Right lobe of liver (tissue), 6 donors: ENCODE results near the gene LRRC51. TPM values are rescaled to one million over a fixed set of nuclear protein-coding genes. Genes with fewer than 3 reads are reported as not detected.

Source experiments
- ATAC-seq, 4 donors: fragments of 200-7000 bp; cut with Tn5 transposase; one replicate each; pipeline ENCODE4 v1.9.1; 2020; ENCODE audit warnings: mild to moderate bottlenecking in 4 of 4, moderate library complexity in 4 of 4
- DNase-seq, 3 donors: peaks; one replicate each; pipeline ENCODE4 v3.0.0-alpha.2; 2020
- H3K27ac ChIP-seq, 3 donors: fragments of 200-600 bp; one replicate each; pipeline ENCODE4 v1.8.0; 2022
- H3K27me3 ChIP-seq, 2 donors: fragments of 200-600 bp; one replicate each; pipeline ENCODE4 v1.8.0; 2022
- H3K36me3 ChIP-seq, 4 donors: fragments of 200-600 bp; sonication (generic) in 1 of 4; one replicate each; pipeline versions ENCODE4 v1.5.1 to v1.8.0; 2017 to 2022; ENCODE audit warnings: control low read depth in 1 of 4
- H3K4me1 ChIP-seq, 4 donors: fragments of 200-600 bp; sonication (generic) in 1 of 4; one replicate each; pipeline versions ENCODE4 v1.5.1 to v1.8.0; 2017 to 2022; ENCODE audit warnings: control low read depth in 1 of 4
- H3K4me3 ChIP-seq, 3 donors: fragments of 200-600 bp; one replicate each; pipeline ENCODE4 v1.8.0; 2022
- H3K9me3 ChIP-seq, 4 donors: fragments of 200-600 bp; sonication (generic) in 1 of 4; one replicate each; pipeline versions ENCODE4 v1.5.1 to v1.8.0; 2017 to 2022; ENCODE audit warnings: control low read depth in 1 of 4
- CTCF ChIP-seq, 4 donors: fragments of 200-600 bp in 3 of 4; fragments of 450-650 bp in 1 of 4; IDR thresholded peaks; one replicate each; pipeline versions ENCODE4 v1.5.1 to v1.8.0; 2016 to 2022; ENCODE audit warnings: antibody characterized with exemption in 4 of 4, mild to moderate bottlenecking in 2 of 4
- POLR2A ChIP-seq: fragments of 450-650 bp; IDR thresholded peaks from one replicate; pipeline ENCODE4 v1.6.1; 2017; ENCODE audit warnings: antibody characterized with exemption, mild to moderate bottlenecking
- WGBS: methylation state at CpG from one replicate; pipeline ENCODE4 v1.1.6; 2018; ENCODE audit warnings: low coverage, low lambda C conversion rate; ENCODE audit not compliant: insufficient coverage; ENCODE audit errors: missing lambda C conversion rate; 5-methylcytosine and 5-hydroxymethylcytosine counted together
- intact Hi-C, 2 donors: fragments of 100-400 bp; cut with DNase I; formaldehyde crosslinking; loops; one replicate each; pipeline versions ENCODE4 v1.11.2 to v1.14.1; 2022
- total RNA-seq, 6 experiments: library from RNA; depleted of rRNA in 2 of 6; stranded (reverse); fragments of >200 nt in 2 of 6; fragmentation: NEBNext Ultra II Directional in 3 of 6; extraction: Animal tissue kit (Norgen Biotek cat#: 25700) in 3 of 6; gene quantifications; one replicate each; pipeline versions ENCODE4 v1.1.0 to v1.2.4, GENCODE V29; 2016 to 2023
- donor health status: DM: no; HTN: yes; CAD: no.
- donor health status: DM: no; HTN: no; CAD: no.
- donor health status: DM: no; HTN: no; CAD: no.
- donor health status: DM: no; HTN: yes; CAD: no.
- donor health status: DM: no; HTN: yes; CAD: no.

The LRRC51 gene
- total RNA-seq, 6 experiments from 2014 or later = 3.3 to 9.0 (median 6.1) TPM

DNA sequence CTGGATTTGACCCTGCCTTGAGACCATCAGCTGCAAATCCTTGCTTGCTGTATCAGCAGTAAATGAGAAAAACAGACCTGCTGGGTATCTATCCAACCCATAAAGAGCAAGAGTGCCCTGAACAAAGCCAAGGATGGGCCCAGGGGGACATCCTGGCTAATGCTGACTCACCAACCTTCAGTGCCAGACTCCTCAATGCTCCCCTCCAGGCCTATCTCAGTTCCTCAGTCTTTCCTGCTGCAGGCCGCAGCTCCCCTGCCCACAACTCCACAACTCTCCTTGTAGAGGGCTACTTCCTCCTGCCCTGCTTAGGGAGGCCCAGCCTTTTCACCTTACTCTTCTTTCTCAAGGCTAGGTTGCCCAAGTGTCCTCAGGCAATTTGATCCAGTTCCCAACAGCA, 19.8 kb downstream of the LRRC51 start:
- intact Hi-C loops = no loop called here
- Histone ChIP-seq H3K4me3 (no peak overlapping the region), H3K27ac (no peak overlapping the region), H3K27me3 (no peaks in the 10 kb centered on the region), H3K36me3 (peaks cover 0 to 28% (median 13%) of the 10 kb centered on the region in 4 donors), H3K9me3 (no peaks in the 10 kb centered on the region), H3K4me1 (peaks cover 0 to 22% (median 14%) of the 10 kb centered on the region in 4 donors)
- ATAC-seq (no peak), DNase-seq (no peak)
- WGBS = 63% methylated on average over 1 of the region's 1 CpG
- TF ChIP-seq POLR2A (no peak), CTCF (IDR thresholded peaks at IDR 0.05) (no peak)

DNA sequence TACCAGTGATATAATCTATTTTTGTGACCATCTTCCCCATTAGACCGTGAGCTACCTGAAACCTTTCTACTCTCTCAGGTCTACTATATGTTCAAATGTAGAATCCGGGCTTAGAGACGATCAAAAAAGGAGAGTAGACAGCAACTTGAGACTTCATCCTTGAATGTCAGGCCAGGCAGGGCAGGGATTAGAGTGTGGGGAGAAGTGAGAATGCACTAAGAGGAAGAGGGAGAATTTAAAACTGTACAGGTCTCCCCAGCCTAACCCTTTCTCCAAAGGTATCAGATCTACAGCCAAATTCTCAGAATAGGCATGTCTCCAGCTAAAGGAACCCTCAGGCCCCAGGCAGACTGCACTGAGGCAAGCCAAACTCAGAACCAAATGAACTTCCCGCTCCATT, 21.5 kb downstream of the LRRC51 start:
- intact Hi-C loops = no loop called here
- WGBS = 23% methylated on average over 4 of the region's 4 CpGs

GRCh38 chr11:72102631-72102945, 21.9 kb downstream of the LRRC51 start:
- H3K4me3 ChIP-seq = peak overlapping the region; percentile 83 to 99 (median 99)
- TF ChIP-seq POLR2A = no peak
- peaks cover 0 to 22% (median 14%) of the 10 kb centered on the region in 4 donors for H3K4me1 ChIP-seq
- no peaks in the 10 kb centered on the region for H3K27me3 ChIP-seq
- no peaks in the 10 kb centered on the region for H3K9me3 ChIP-seq
- DNase-seq = no peak
- ATAC-seq = no peak
- H3K36me3 ChIP-seq = peaks cover 0 to 19% (median 8%) of the 10 kb centered on the region in 4 donors
- intact Hi-C loops = no loop called here
- peak overlapping the region; percentile 89 to 97 (median 96) for H3K27ac ChIP-seq
- WGBS = 0% methylated on average over 8 of the region's 9 CpGs

More for the DNA sequence above, 21.5 kb downstream of the LRRC51 start:
- Histone ChIP-seq H3K27me3 (no peaks in the 10 kb centered on the region), H3K9me3 (no peaks in the 10 kb centered on the region), H3K27ac (peak overlapping the region; percentile 89 to 97 (median 96)), H3K4me3 (peak overlapping the region; percentile 83 to 99 (median 99)), H3K36me3 (peaks cover 0 to 23% (median 10%) of the 10 kb centered on the region in 4 donors), H3K4me1 (peaks cover 0 to 22% (median 14%) of the 10 kb centered on the region in 4 donors)
- TF ChIP-seq POLR2A = no peak
- no peak for TF ChIP-seq CTCF (IDR thresholded peaks at IDR 0.05)
- DNase-seq = no peak
- no peak for ATAC-seq

- peak; percentile 99 for DNase-seq
- H3K4me3 ChIP-seq = peak within 1 kb of the TSS; percentile 83 to 99 (median 99)
- H3K27me3 ChIP-seq = no peaks in the 10 kb centered on the region
- peak within 1 kb of the TSS; percentile 89 to 97 (median 96) for H3K27ac ChIP-seq
- intact Hi-C loops = no loop called here
- peaks cover 0 to 22% (median 14%) of the 10 kb centered on the region in 4 donors for H3K4me1 ChIP-seq
- 11% methylated on average over 20 of the region's 64 CpGs for WGBS
- H3K9me3 ChIP-seq = no peaks in the 10 kb centered on the region
- peaks cover 0 to 15% (median 5%) of the 10 kb centered on the region in 4 donors for H3K36me3 ChIP-seq
- ATAC-seq = peak; percentile 96 to 98 (median 97)
- TF ChIP-seq POLR2A (peak; percentile 81), CTCF (IDR thresholded peaks at IDR 0.05) (peak; percentile 5 to 46 (median 26))
Observed at GRCh38 chr11:72102946-72103753, 22.5 kb downstream of the LRRC51 start, which contains the start of gene LAMTOR1. Gene LAMTOR1, minus strand, starts transcription at chr11:72103297. Its CDS starts 73 bp downstream, at chr11:72103224.

GRCh38 chr11:72103754-72104167, 23.1 kb downstream of the LRRC51 start:
- ATAC-seq = no peak
- WGBS = 89% methylated on average over 9 of the region's 11 CpGs

More at GRCh38 chr11:72103754-72104167, 23.1 kb downstream of the LRRC51 start:
- peak overlapping the region; percentile 83 to 99 (median 99) for H3K4me3 ChIP-seq
- H3K4me1 ChIP-seq = peaks cover 0 to 22% (median 14%) of the 10 kb centered on the region in 4 donors
- no peaks in the 10 kb centered on the region for H3K27me3 ChIP-seq
- H3K27ac ChIP-seq = peak overlapping the region; percentile 63 to 97 (median 89)
- H3K36me3 ChIP-seq = peaks cover 0 to 8% (median 2%) of the 10 kb centered on the region in 4 donors
- no peak for TF ChIP-seq POLR2A
- no peak for TF ChIP-seq CTCF (IDR thresholded peaks at IDR 0.05)
- DNase-seq = no peak
- intact Hi-C loops = no loop called here
- no peaks in the 10 kb centered on the region for H3K9me3 ChIP-seq
